Epithelial cell of proximal tubule (primary cell): ENCODE results near the gene STXBP1. TPM values are rescaled to one million over a fixed set of nuclear protein-coding genes. Genes with fewer than 3 reads are reported as not detected.
"Not testable (repeated sequence)": the region's sequence is repeated elsewhere in the genome, so short reads cannot be mapped to it uniquely, and the experiment has no call there.

Experiments used
- DNase-seq: peaks from one replicate; pipeline ENCODE4 v3.0.0-alpha.2; 2011; ENCODE audit warnings: low read depth
- H3K4me3 ChIP-seq: 2 replicates; pipeline ENCODE4 v1.5.1; 2011; ENCODE audit warnings: low read depth, mild to moderate bottlenecking, low read length
- CTCF ChIP-seq: conservative IDR thresholded peaks from 2 replicates; pipeline ENCODE4 v1.5.1; 2012; ENCODE audit warnings: low read depth, mild to moderate bottlenecking, low read length
- total RNA-seq: library from RNA; depleted of rRNA; stranded (reverse); fragments of >200 nt; gene quantifications from 2 replicates; pipeline ENCODE4 v1.2.3, GENCODE V29; 2015

The STXBP1 gene
- total RNA-seq, 1 donor from 2014 or later = 14.6 TPM

DNA sequence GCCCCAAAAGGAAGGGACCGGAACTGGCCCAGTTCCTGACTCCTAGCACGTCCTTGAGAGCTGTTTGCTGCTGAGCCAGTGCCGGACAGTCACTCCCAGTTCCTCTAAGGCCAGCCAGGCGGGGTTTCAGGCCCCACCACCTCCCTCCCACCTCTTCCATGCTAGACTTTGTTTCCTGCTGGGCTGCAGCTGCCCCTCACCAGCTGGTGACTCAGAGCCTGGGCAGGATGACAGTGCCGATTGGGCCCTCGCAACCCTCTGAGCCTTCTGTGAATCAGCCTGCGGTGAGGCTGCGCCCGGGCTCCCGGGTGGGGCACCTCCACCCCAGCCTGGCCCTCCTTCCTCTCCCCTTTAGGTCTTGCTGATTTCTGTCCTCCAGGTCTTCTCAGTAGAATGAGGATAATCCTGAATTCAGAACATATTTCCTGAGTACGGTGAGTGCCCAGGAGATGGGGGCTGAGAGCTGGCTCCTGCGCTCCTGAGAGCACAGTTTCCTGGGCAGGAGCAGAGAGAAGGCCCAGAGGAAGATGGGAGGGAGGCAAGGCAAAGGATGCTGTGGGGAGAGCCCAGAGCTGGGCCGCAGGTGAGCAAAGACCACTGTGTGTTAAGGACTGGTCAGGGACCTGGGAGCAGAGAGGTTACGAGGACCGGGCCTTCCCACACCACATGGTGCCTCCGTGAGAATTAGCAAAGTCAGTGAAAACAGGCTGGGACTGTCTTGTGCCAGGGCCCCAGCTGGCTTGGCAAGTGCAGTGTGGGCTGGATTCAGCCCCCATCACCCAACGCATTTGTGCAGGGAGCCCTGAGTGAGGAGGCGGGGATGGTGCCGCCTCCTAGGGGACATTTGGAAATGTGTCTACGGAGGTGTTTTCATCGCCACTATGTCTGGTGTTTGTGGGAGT, 32.9 kb upstream of the STXBP1 start:
- peak; percentile 34 for TF ChIP-seq CTCF
- no peak for DNase-seq
- H3K4me3 ChIP-seq = peak overlapping the region; percentile 62

DNA sequence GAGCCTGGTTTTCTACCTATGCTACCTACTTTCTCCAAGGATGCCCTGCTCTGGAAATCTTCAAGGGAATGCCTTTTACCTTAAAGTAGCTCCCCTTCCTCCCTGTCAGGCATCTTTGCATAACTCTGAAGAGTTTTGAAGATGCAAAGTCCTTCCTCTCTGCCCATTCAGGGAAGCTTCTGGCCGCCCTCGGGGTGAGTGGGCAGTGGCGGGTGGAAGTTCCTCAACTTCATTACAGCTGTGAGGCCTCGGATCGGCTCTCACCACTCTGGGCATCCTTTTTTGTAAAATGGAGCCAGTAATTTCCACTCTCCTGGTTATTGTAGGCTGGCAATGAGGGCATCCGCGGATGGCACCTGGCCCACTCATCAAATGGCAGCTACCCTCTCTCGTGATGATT, 31.7 kb upstream of the STXBP1 start:
- DNase-seq = no peak
- H3K4me3 ChIP-seq = no peak overlapping the region

GRCh38 chr9:127580879-127581475, 31.1 kb upstream of the STXBP1 start:
- peak overlapping the region; percentile 11 for H3K4me3 ChIP-seq
- no peak for TF ChIP-seq CTCF
- no peak for DNase-seq

More for the DNA sequence above, 31.7 kb upstream of the STXBP1 start:
- TF ChIP-seq CTCF = no peak

DNA sequence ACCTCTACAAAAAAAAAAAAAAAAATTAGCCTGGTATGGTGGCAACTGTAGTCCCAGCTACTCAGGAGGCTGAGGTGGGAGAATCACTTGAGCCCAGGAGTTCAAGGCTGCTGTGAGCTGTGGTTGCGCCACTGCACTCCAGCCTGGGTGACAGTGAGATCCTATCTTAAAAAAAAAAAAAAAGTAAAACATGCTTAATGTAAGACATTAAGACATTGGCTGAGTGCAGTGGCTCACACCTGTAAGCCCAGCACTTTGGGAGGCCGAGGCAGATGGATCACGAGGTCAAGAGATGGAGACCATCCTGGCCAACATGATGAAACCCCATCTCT, 27.6 kb upstream of the STXBP1 start:
- DNase-seq, H3K4me3 ChIP-seq: not testable (repeated sequence)

GRCh38 chr9:127585161-127585819, 26.8 kb upstream of the STXBP1 start:
- no peak for DNase-seq
- TF ChIP-seq CTCF = no peak

DNA sequence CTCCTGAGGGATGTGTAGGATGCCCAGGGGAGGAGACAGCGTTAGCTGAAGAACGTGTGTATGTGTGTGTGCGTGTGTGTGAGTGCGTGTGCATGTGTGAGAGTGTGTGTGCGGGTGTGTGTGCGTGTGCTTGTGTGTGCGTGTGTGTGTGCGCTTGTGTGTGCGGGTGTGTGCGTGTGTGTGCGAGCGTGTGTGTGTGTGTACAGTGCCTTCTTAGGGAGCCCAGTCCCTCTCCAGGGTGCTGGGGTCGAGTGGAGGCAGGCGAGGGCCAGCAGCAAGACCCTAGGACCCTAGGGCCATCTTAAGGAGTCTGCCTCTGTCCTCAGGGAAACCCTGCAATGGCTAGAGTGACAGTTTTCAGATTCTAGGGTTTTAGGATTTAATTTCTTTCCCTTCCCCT, 26.0 kb upstream of the STXBP1 start:
- no peak for DNase-seq

More at GRCh38 chr9:127585161-127585819, 26.8 kb upstream of the STXBP1 start:
- no peak overlapping the region for H3K4me3 ChIP-seq

More for the DNA sequence above, 26.0 kb upstream of the STXBP1 start:
- H3K4me3 ChIP-seq = no peak overlapping the region
- no peak for TF ChIP-seq CTCF
